ENCODE measurements around the gene DZIP1L.

- TF ChIP-seq CTCF (conservative IDR thresholded peaks at IDR 0.05): no peak
- TF ChIP-seq EZH2 (IDR thresholded peaks at IDR 0.05; ENCODE audit: low read depth): no peak
Observed at GRCh38 chr3:138027821-138028220, 87.6 kb downstream of the DZIP1L start.

Measured in PC-9 (cell line).